Endothelial cell of umbilical vein (primary cell): ENCODE data around the gene GFM2. TPM values are rescaled to one million over a fixed set of nuclear protein-coding genes. Genes with fewer than 3 reads are reported as not detected.

ENCODE experiments used
- BruUV-seq: library from RNA; stranded (reverse); fragments of 400-500 nt; replicated peaks from 2 replicates; lab custom pipeline; 2021; lab: Mats Ljungman, UMichigan
- CTCF ChIA-PET: fragments of 300-600, 350-600 bp; sonication (Branson Sonifier 250); formaldehyde crosslinking; loops from one replicate; lab custom pipeline; 2021; ENCODE audit warnings: antibody characterized with exemption, inconsistent platforms; lab: Charles Lee
- POLR2A ChIA-PET: fragments of 300-600, 350-600 bp; sonication (Branson Sonifier 250); formaldehyde crosslinking; loops from one replicate; lab custom pipeline; 2021; ENCODE audit warnings: antibody characterized with exemption, inconsistent platforms; lab: Charles Lee
- DNase-seq: peaks from one replicate; pipeline ENCODE4 v3.0.0-alpha.2; 2011; ENCODE audit warnings: low read depth, low spot score
- FAIRE-seq: peaks from 2 replicates; lab custom pipeline; 2011; peaks lifted over from hg19 to GRCh38; lab: Jason Lieb, UNC
- H2AFZ ChIP-seq: 2 replicates; pipeline ENCODE4 v1.6.0; 2012; ENCODE audit warnings: low read depth, low read length, control low read depth, inconsistent platforms
- H3K27ac ChIP-seq: 2 replicates; pipeline ENCODE4 v1.5.1; 2011; ENCODE audit warnings: low read depth, mild to moderate bottlenecking, control low read depth, low read length, moderate library complexity; ENCODE audit not compliant: insufficient read depth
- H3K27me3 ChIP-seq, 2 experiments: 2 replicates each; pipeline versions ENCODE4 v1.6.0 to v1.6.1; 2011; ENCODE audit warnings: low read length in 2 of 2, mixed read lengths in 1 of 2; ENCODE audit not compliant: control insufficient read depth in 2 of 2, insufficient read depth in 2 of 2
- H3K36me3 ChIP-seq, 2 experiments: 2 replicates in 1 of 2; 3 replicates in 1 of 2; pipeline ENCODE4 v1.5.1; 2011; ENCODE audit warnings: low read length in 2 of 2, mild to moderate bottlenecking in 1 of 2, moderate library complexity in 1 of 2; ENCODE audit not compliant: control insufficient read depth in 2 of 2, insufficient read depth in 2 of 2; ENCODE audit errors: extremely low read depth in 1 of 2
- H3K4me1 ChIP-seq: 3 replicates; pipeline ENCODE4 v1.5.1; 2011; ENCODE audit warnings: mild to moderate bottlenecking, low read length; ENCODE audit not compliant: control insufficient read depth, insufficient read depth; ENCODE audit errors: extremely low read depth
- H3K4me2 ChIP-seq: 2 replicates; pipeline ENCODE4 v1.6.1; 2011; ENCODE audit warnings: low read length, control low read depth, mixed read lengths; ENCODE audit not compliant: insufficient read depth
- H3K4me3 ChIP-seq, 3 experiments: fragments of 200-600 bp in 1 of 3; sonication (generic), shearing (Covaris generic) in 1 of 3; replicated peaks in 1 of 3; 2 replicates each; pipeline ENCODE4 v1.5.1; 2011 to 2016; ENCODE audit warnings: control low read depth in 3 of 3, low read length in 3 of 3, mild to moderate bottlenecking in 2 of 3, inconsistent platforms in 1 of 3, low read depth in 1 of 3, moderate library complexity in 1 of 3; ENCODE audit not compliant: insufficient read depth in 1 of 3
- H3K79me2 ChIP-seq: 2 replicates; pipeline ENCODE4 v1.6.0; 2012; ENCODE audit warnings: low read length, inconsistent platforms; ENCODE audit not compliant: control insufficient read depth, insufficient read depth
- H3K9ac ChIP-seq: replicated peaks from 2 replicates; pipeline ENCODE3; 2011; ENCODE audit warnings: low read length, control low read depth; ENCODE audit not compliant: insufficient read depth; ENCODE audit errors: extremely low read depth
- H3K9me1 ChIP-seq: replicated peaks from 3 replicates; pipeline ENCODE4 v1.6.0; 2011; ENCODE audit warnings: mild to moderate bottlenecking, low read length; ENCODE audit not compliant: control insufficient read depth, insufficient read depth; ENCODE audit errors: extremely low read depth
- H3K9me3 ChIP-seq: replicated peaks from 2 replicates; pipeline ENCODE4 v1.5.1; 2012; ENCODE audit warnings: low read length, inconsistent platforms; ENCODE audit not compliant: control insufficient read depth, insufficient read depth
- H4K20me1 ChIP-seq: replicated peaks from 2 replicates; pipeline ENCODE3; 2011; ENCODE audit warnings: mild to moderate bottlenecking, low read length; ENCODE audit not compliant: control insufficient read depth, insufficient read depth; ENCODE audit errors: extremely low read depth
- CTCF ChIP-seq, 2 donors: IDR thresholded peaks; 1 replicate in 1 of 2; 2 replicates in 1 of 2; pipeline ENCODE4 v1.5.1; 2011; ENCODE audit warnings: low read length in 2 of 2, mild to moderate bottlenecking in 2 of 2, moderate library complexity in 2 of 2, control low read depth in 1 of 2, inconsistent platforms in 1 of 2, low read depth in 1 of 2; ENCODE audit not compliant: insufficient read depth in 1 of 2; ENCODE audit errors: extremely low read depth in 1 of 2
- EZH2 ChIP-seq: IDR thresholded peaks from 2 replicates; pipeline ENCODE4 v1.6.1; 2012; ENCODE audit warnings: borderline replicate concordance, low read depth, mild to moderate bottlenecking, moderate library complexity, low read length, inconsistent platforms; ENCODE audit not compliant: severe bottlenecking
- FOS ChIP-seq: IDR thresholded peaks from 2 replicates; pipeline ENCODE4 v1.6.1; 2011; ENCODE audit warnings: mild to moderate bottlenecking, low read length, moderate library complexity, borderline replicate concordance; ENCODE audit not compliant: insufficient read depth
- GATA2 ChIP-seq: IDR thresholded peaks from 2 replicates; pipeline ENCODE4 v1.7.0; 2011; ENCODE audit warnings: low read depth, mild to moderate bottlenecking, moderate library complexity, mixed read lengths, low read length; ENCODE audit not compliant: insufficient read length, insufficient read depth
- JUN ChIP-seq: IDR thresholded peaks from 2 replicates; pipeline ENCODE4 v1.6.1; 2011; ENCODE audit warnings: borderline replicate concordance, low read depth; ENCODE audit not compliant: insufficient read length, insufficient read depth
- MAX ChIP-seq: IDR thresholded peaks from 2 replicates; pipeline ENCODE4 v1.6.1; 2011; ENCODE audit not compliant: insufficient read depth, insufficient read length
- MYC ChIP-seq: IDR thresholded peaks from one replicate; pipeline ENCODE4 v1.6.1; 2011; ENCODE audit warnings: mild to moderate bottlenecking, low read depth, low read length
- POLR2A ChIP-seq: IDR thresholded peaks from 2 replicates; pipeline ENCODE4 v1.6.1; 2012; ENCODE audit warnings: low read depth, mild to moderate bottlenecking, control low read depth, low read length
- POLR2AphosphoS5 ChIP-seq: IDR thresholded peaks from 2 replicates; pipeline ENCODE4 v1.6.1; 2012; ENCODE audit warnings: low read depth, mild to moderate bottlenecking, control low read depth, low read length, moderate library complexity; ENCODE audit not compliant: insufficient read depth
- dilution Hi-C: fragments of 300-500 bp; cut with MboI; formaldehyde crosslinking; loops from one replicate; pipeline ENCODE4 v1.15.0; 2019; ENCODE audit warnings: low sequenced_read_pairs; ENCODE audit not compliant: extremely low pct_ligation_motif_present
- intact Hi-C: fragments of 100-400 bp; cut with micrococcal nuclease; formaldehyde crosslinking; loops from one replicate; pipeline ENCODE4 v1.10.0; 2022
- polyA plus RNA-seq, 4 experiments: library from polyadenylated mRNA; depleted of rRNA in 3 of 4; stranded (reverse) in 3 of 4; unstranded in 1 of 4; fragments of >200 nt; gene quantifications; 2 replicates each; pipeline versions ENCODE4 v1.2.1 to v1.2.3, GENCODE V29; 2011 to 2012; ENCODE audit warnings: missing spikeins in 1 of 4
- total RNA-seq: library from RNA; stranded (reverse); gene quantifications from 2 replicates; pipeline ENCODE4 v1.2.3, GENCODE V29; 2021

The GFM2 gene
- total and polyA plus RNA-seq, 2 donors (not counting 3 experiments of a cell fraction or from before 2014, with no cell fraction given): 16.5 to 29.0 TPM

GRCh38 chr5:74787424-74787823 lies 20.5 kb upstream of the GFM2 start:
- intact Hi-C loops: no loop called here

More at GRCh38 chr5:74787424-74787823, 20.5 kb upstream of the GFM2 start:
- Histone ChIP-seq H3K27me3 (no peaks in the 10 kb centered on the region), H3K36me3 (no peaks in the 10 kb centered on the region), H3K4me3 (no peak overlapping the region), H3K79me2 (no peaks in the 10 kb centered on the region), H3K9me3 (no peaks in the 10 kb centered on the region), H4K20me1 (no peaks in the 10 kb centered on the region), H3K4me1 (no peaks in the 10 kb centered on the region), H2AFZ (no peak overlapping the region), H3K27ac (no peak overlapping the region), H3K9me1 (no peaks in the 10 kb centered on the region), H3K4me2 (no peak overlapping the region), H3K9ac (no peak overlapping the region)
- POLR2A ChIA-PET: interaction anchor here (0.6 kb wide), 1 partner anchor 113 kb away, joined by 4 read pairs; no protein-coding TSS in a partner anchor
- CTCF ChIA-PET: no interaction called here
- no TSS peak for BruUV-seq
- no peak for TF ChIP-seq MAX
- no peak for TF ChIP-seq POLR2AphosphoS5
- TF ChIP-seq EZH2: no peak
- TF ChIP-seq GATA2: no peak
- TF ChIP-seq FOS: no peak
- TF ChIP-seq MYC: no peak
- TF ChIP-seq POLR2A: no peak
- no peak for TF ChIP-seq CTCF (IDR thresholded peaks at IDR 0.05; ENCODE audit: extremely low read depth in 1 of 2, insufficient read depth in 1 of 2, low read depth in 1 of 2, low read length in 2 of 2)
- TF ChIP-seq JUN: no peak
- FAIRE-seq (no peak), DNase-seq (no peak)
- dilution Hi-C loops: no loop called here
